CD8-positive, alpha-beta memory T cell (primary cell): ENCODE results near the gene GNL2. TPM values are rescaled to one million over a fixed set of nuclear protein-coding genes. Genes with fewer than 3 reads are reported as not detected.
A peak's percentile ranks its signal among the peaks of the same experiment; 100 is the strongest.
"Not testable (repeated sequence)": the region's sequence is repeated elsewhere in the genome, so short reads cannot be mapped to it uniquely, and the experiment has no call there.

Source experiments
- CTCF ChIA-PET: fragments of 350-600 bp; sonication (Branson Sonifier 250); formaldehyde crosslinking; loops from one replicate; lab custom pipeline; 2021; ENCODE audit warnings: antibody characterized with exemption; lab: Charles Lee
- POLR2A ChIA-PET: fragments of 350-600 bp; sonication (Branson Sonifier 250); formaldehyde crosslinking; loops from one replicate; lab custom pipeline; 2021; ENCODE audit warnings: antibody characterized with exemption; lab: Charles Lee
- DNase-seq, 5 donors: peaks; one replicate each; pipeline versions ENCODE4 v3.0.0 to v3.0.0-alpha.2; 2020 to 2022; ENCODE audit warnings: mixed read lengths in 1 of 5
- H3K27ac ChIP-seq: one replicate; pipeline ENCODE4 v1.7.0; 2013; ENCODE audit warnings: low read depth, mild to moderate bottlenecking, low read length, moderate library complexity
- H3K27me3 ChIP-seq: 2 replicates; pipeline ENCODE4 v1.7.0; 2013; ENCODE audit warnings: low read length, mild to moderate bottlenecking; ENCODE audit not compliant: insufficient read depth, poor library complexity, severe bottlenecking
- H3K36me3 ChIP-seq: 2 replicates; pipeline ENCODE4 v1.7.0; 2013; ENCODE audit warnings: mild to moderate bottlenecking, low read length, moderate library complexity; ENCODE audit not compliant: insufficient read depth
- H3K4me1 ChIP-seq: 2 replicates; pipeline ENCODE4 v1.7.0; 2013; ENCODE audit warnings: mild to moderate bottlenecking, low read length, moderate library complexity; ENCODE audit not compliant: insufficient read depth
- H3K4me3 ChIP-seq: 2 replicates; pipeline ENCODE4 v1.7.0; 2013; ENCODE audit warnings: mild to moderate bottlenecking, low read length
- H3K9me3 ChIP-seq: 2 replicates; pipeline ENCODE4 v1.7.0; 2013; ENCODE audit warnings: mild to moderate bottlenecking, low read length
- H3K27ac Mint-ChIP-seq, 8 donors: one replicate each; pipeline ENCODE4 v1.8.0; 2020 to 2021; ENCODE audit warnings: mixed read lengths in 8 of 8, mild to moderate bottlenecking in 6 of 8, inconsistent platforms in 3 of 8, moderate library complexity in 3 of 8
- H3K27me3 Mint-ChIP-seq, 2 donors: one replicate each; pipeline ENCODE4 v1.8.0; 2020 to 2021; ENCODE audit warnings: mixed read lengths in 2 of 2, mild to moderate bottlenecking in 1 of 2, moderate library complexity in 1 of 2
- H3K36me3 Mint-ChIP-seq, 3 donors: one replicate each; pipeline ENCODE4 v1.8.0; 2020 to 2021; ENCODE audit warnings: mixed read lengths in 3 of 3, inconsistent platforms in 1 of 3, mild to moderate bottlenecking in 1 of 3
- H3K4me1 Mint-ChIP-seq, 3 donors: one replicate each; pipeline ENCODE4 v1.8.0; 2020 to 2021; ENCODE audit warnings: mixed read lengths in 3 of 3, inconsistent platforms in 1 of 3, mild to moderate bottlenecking in 1 of 3
- H3K4me3 Mint-ChIP-seq, 7 donors: one replicate each; pipeline ENCODE4 v1.8.0; 2020 to 2021; ENCODE audit warnings: mixed read lengths in 7 of 7, mild to moderate bottlenecking in 6 of 7, moderate library complexity in 4 of 7, inconsistent platforms in 2 of 7
- H3K9me3 Mint-ChIP-seq, 5 donors: one replicate each; pipeline ENCODE4 v1.8.0; 2020 to 2022; ENCODE audit warnings: mixed read lengths in 5 of 5, mild to moderate bottlenecking in 3 of 5, moderate library complexity in 2 of 5, inconsistent platforms in 1 of 5
- polyA plus RNA-seq: library from polyadenylated mRNA; unstranded; fragments of 300-500 nt; fragmentation: Illumina TruSeq; gene quantifications from one replicate; pipeline ENCODE4 v1.2.3, GENCODE V29; 2021
- total RNA-seq, 2 experiments: library from RNA; stranded (reverse); gene quantifications; one replicate each; pipeline ENCODE4 v1.2.3, GENCODE V29; 2021

The GNL2 gene
- total and polyA plus RNA-seq, 3 experiments from 2014 or later, result 53.4 to 85.3 (median 83.4) TPM

GRCh38 chr1:37602750-37603694, 7.3 kb upstream of the GNL2 start:
- no peaks in the 10 kb centered on the region for H3K27me3 ChIP-seq
- H3K27ac Mint-ChIP-seq, result peak overlapping the region in 1 of 8 donors; percentile 70
- H3K9me3 Mint-ChIP-seq, result no peaks in the 10 kb centered on the region
- no peak overlapping the region for H3K4me3 Mint-ChIP-seq
- no peak overlapping the region for H3K4me3 ChIP-seq
- no peaks in the 10 kb centered on the region for H3K36me3 Mint-ChIP-seq
- POLR2A ChIA-PET, result no interaction called here
- H3K36me3 ChIP-seq, result no peaks in the 10 kb centered on the region
- no peak overlapping the region for H3K27ac ChIP-seq
- H3K4me1 ChIP-seq, result no peaks in the 10 kb centered on the region
- H3K27me3 Mint-ChIP-seq, result peaks cover 10 to 16% of the 10 kb centered on the region in 2 donors
- CTCF ChIA-PET, result interaction anchor here (0.6 to 8.2 kb wide), 14 partner anchors 9 to 387 kb away, joined by 3 to 115 read pairs (median 4); partner anchors contain the start of gene DNALI1
- no peaks in the 10 kb centered on the region for H3K9me3 ChIP-seq
- peak in 3 of 5 donors; percentile 12 to 43 (median 33) for DNase-seq
- peaks cover 0 to 4% (median 0%) of the 10 kb centered on the region in 3 donors for H3K4me1 Mint-ChIP-seq

DNA sequence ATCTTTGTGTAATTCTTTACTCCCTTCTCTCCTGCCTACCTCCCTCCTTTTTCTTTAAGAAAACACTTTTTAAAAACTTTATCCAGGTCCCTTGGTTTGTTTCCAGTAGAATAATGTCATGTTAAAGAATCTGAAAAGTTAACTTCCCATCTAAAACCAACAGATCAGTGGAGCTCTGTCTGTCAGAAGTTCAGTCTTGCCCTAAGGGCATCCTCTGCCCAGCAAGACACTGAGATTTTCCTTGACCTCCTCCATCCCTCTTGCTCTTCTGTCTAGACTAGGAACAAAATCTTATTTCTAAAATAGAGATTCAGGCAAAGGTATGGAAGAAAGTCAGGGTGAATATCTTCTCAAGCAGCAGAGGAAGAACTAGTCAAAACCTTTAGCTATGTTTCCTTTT, 5.7 kb upstream of the GNL2 start:
- H3K9me3 Mint-ChIP-seq, result no peaks in the 10 kb centered on the region
- CTCF ChIA-PET, result interaction anchor here (1.8 to 8.2 kb wide), 2 partner anchors 80 to 259 kb away, joined by 5 to 115 read pairs; no protein-coding TSS in a partner anchor
- no peaks in the 10 kb centered on the region for H3K36me3 ChIP-seq
- H3K4me1 ChIP-seq, result no peaks in the 10 kb centered on the region
- H3K27me3 ChIP-seq, result no peaks in the 10 kb centered on the region
- H3K27ac Mint-ChIP-seq, result peak overlapping the region in 3 of 8 donors; percentile 17 to 75 (median 34)
- H3K27me3 Mint-ChIP-seq, result peaks cover 10 to 16% of the 10 kb centered on the region in 2 donors
- POLR2A ChIA-PET, result no interaction called here
- H3K4me3 ChIP-seq, result no peak overlapping the region
- peaks cover under 1 to 4% (median 4%) of the 10 kb centered on the region in 3 donors for H3K4me1 Mint-ChIP-seq
- H3K27ac ChIP-seq, result no peak overlapping the region
- no peak for DNase-seq
- no peaks in the 10 kb centered on the region for H3K36me3 Mint-ChIP-seq
- no peak overlapping the region for H3K4me3 Mint-ChIP-seq
- H3K9me3 ChIP-seq, result no peaks in the 10 kb centered on the region

GRCh38 chr1:37599940-37600339, 4.2 kb upstream of the GNL2 start:
- H3K9me3 Mint-ChIP-seq, result no peaks in the 10 kb centered on the region
- Histone ChIP-seq H3K27ac (no peak overlapping the region), H3K9me3 (no peaks in the 10 kb centered on the region), H3K4me3 (no peak overlapping the region), H3K36me3 (no peaks in the 10 kb centered on the region), H3K27me3 (no peaks in the 10 kb centered on the region), H3K4me1 (peaks cover 9% of the 10 kb centered on the region)
- H3K4me1 Mint-ChIP-seq, result peaks cover 15 to 19% (median 19%) of the 10 kb centered on the region in 3 donors
- ChIA-PET POLR2A (no interaction called here), CTCF (interaction anchor here (8.2 kb wide), 1 partner anchor 81 kb away, joined by 115 read pairs; no protein-coding TSS in a partner anchor)
- DNase-seq, result no peak
- peak overlapping the region in 1 of 7 donors; percentile 41 for H3K4me3 Mint-ChIP-seq
- peak overlapping the region in 4 of 8 donors; percentile 58 to 68 (median 66) for H3K27ac Mint-ChIP-seq
- H3K36me3 Mint-ChIP-seq, result peaks cover 0 to 6% (median 0%) of the 10 kb centered on the region in 3 donors
- H3K27me3 Mint-ChIP-seq, result peaks cover 12 to 15% of the 10 kb centered on the region in 2 donors

- Mint-ChIP-seq H3K36me3 (peaks cover 0 to 29% (median 12%) of the 10 kb centered on the region in 3 donors), H3K27me3 (peaks cover 0 to 4% of the 10 kb centered on the region in 2 donors), H3K4me3 (peak overlapping the region; percentile 96 to 100 (median 99)), H3K9me3 (no peaks in the 10 kb centered on the region), H3K4me1 (peaks cover 29 to 40% (median 38%) of the 10 kb centered on the region in 3 donors), H3K27ac (peak overlapping the region; percentile 95 to 100 (median 98))
- Histone ChIP-seq H3K4me3 (peak overlapping the region; percentile 98), H3K9me3 (no peaks in the 10 kb centered on the region), H3K27ac (peak overlapping the region; percentile 89), H3K27me3 (no peaks in the 10 kb centered on the region), H3K4me1 (peaks cover 21% of the 10 kb centered on the region), H3K36me3 (peaks cover 18% of the 10 kb centered on the region)
- no peak for DNase-seq
- ChIA-PET CTCF (no interaction called here), POLR2A (interaction anchor here (1.1 kb wide), 1 partner anchor 94 kb away, joined by 5 read pairs; a partner anchor contains a TSS)
These were observed 488 bp upstream of the GNL2 start for GRCh38 chr1:37596182-37596667.

- POLR2A ChIA-PET, result no interaction called here
- H3K27ac Mint-ChIP-seq, result peak overlapping the region in 4 of 8 donors; percentile 56 to 77 (median 68)
- CTCF ChIA-PET, result interaction anchor here (1.5 kb wide), 1 partner anchor 9 kb away, joined by 5 read pairs; no protein-coding TSS in a partner anchor
- Histone ChIP-seq H3K36me3 (peaks cover 35% of the 10 kb centered on the region), H3K4me1 (peaks cover 21% of the 10 kb centered on the region), H3K27me3 (no peaks in the 10 kb centered on the region), H3K27ac (no peak overlapping the region), H3K4me3 (no peak overlapping the region), H3K9me3 (no peaks in the 10 kb centered on the region)
- no peak for DNase-seq
- H3K27me3 Mint-ChIP-seq, result peaks cover 0 to 2% of the 10 kb centered on the region in 2 donors
- peak overlapping the region in 5 of 7 donors; percentile 7 to 58 (median 54) for H3K4me3 Mint-ChIP-seq
- peaks cover 32 to 40% (median 38%) of the 10 kb centered on the region in 3 donors for H3K4me1 Mint-ChIP-seq
- no peaks in the 10 kb centered on the region for H3K9me3 Mint-ChIP-seq
- peaks cover 0 to 50% (median 25%) of the 10 kb centered on the region in 3 donors for H3K36me3 Mint-ChIP-seq
These were observed 2.0 kb downstream of the GNL2 start for GRCh38 chr1:37593726-37594125.

DNA sequence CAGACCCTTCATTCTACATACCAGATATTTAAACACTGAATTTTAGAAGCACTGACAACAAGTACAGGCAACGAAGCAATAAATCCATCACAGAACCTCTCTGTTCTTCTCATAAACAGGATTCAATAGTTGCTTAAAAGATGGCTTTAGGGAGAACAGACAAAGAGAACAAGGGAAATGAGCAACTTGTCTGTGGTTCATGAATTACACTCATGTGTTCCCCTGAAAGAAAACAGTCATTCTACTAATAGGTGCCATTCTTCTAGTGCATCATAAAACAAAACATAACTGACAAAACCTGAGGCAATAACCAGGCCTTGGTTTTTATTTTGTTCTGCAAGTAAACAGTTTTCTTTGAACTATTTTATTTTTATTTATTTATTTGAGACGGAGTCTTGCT, 6.8 kb downstream of the GNL2 start:
- H3K9me3 ChIP-seq, result no peaks in the 10 kb centered on the region
- peaks cover 3% of the 10 kb centered on the region for H3K4me1 ChIP-seq
- Mint-ChIP-seq H3K4me3 (no peak overlapping the region), H3K36me3 (peaks cover 0 to 80% (median 34%) of the 10 kb centered on the region in 3 donors), H3K4me1 (peaks cover 9 to 15% (median 11%) of the 10 kb centered on the region in 3 donors), H3K9me3 (no peaks in the 10 kb centered on the region), H3K27me3 (no peaks in the 10 kb centered on the region), H3K27ac (no peak overlapping the region)
- no peaks in the 10 kb centered on the region for H3K27me3 ChIP-seq
- peaks cover 58% of the 10 kb centered on the region for H3K36me3 ChIP-seq
- POLR2A ChIA-PET, result no interaction called here
- no peak for DNase-seq
- H3K4me3 ChIP-seq, result no peak overlapping the region
- CTCF ChIA-PET, result interaction anchor here (1.6 kb wide), 1 partner anchor 74 kb away, joined by 3 read pairs; the partner anchor contains the start of gene MEAF6
- H3K27ac ChIP-seq, result no peak overlapping the region

GRCh38 chr1:37584544-37584943, 11.2 kb downstream of the GNL2 start:
- Mint-ChIP-seq H3K27ac (peak overlapping the region in 4 of 8 donors; percentile 2 to 55 (median 28)), H3K36me3 (peaks cover 8 to 84% (median 17%) of the 10 kb centered on the region in 3 donors)
- peaks cover 50% of the 10 kb centered on the region for H3K36me3 ChIP-seq
- CTCF ChIA-PET, POLR2A ChIA-PET, H3K9me3 Mint-ChIP-seq, H3K4me1 ChIP-seq, H3K9me3 ChIP-seq, H3K27me3 Mint-ChIP-seq, DNase-seq, H3K27ac ChIP-seq, H3K4me1 Mint-ChIP-seq, H3K4me3 ChIP-seq, H3K27me3 ChIP-seq, H3K4me3 Mint-ChIP-seq: not testable (repeated sequence)
